Keratinocyte (primary cell): ENCODE data around the gene DDX31. TPM values are rescaled to one million over a fixed set of nuclear protein-coding genes. Genes with fewer than 3 reads are reported as not detected.

Experiments
- DNase-seq: peaks from one replicate; pipeline ENCODE4 v3.0.0-alpha.2; 2011; ENCODE audit warnings: low read depth, missing footprints, low spot score
- FAIRE-seq: peaks from 2 replicates; lab custom pipeline; 2011; peaks lifted over from hg19 to GRCh38; lab: Jason Lieb, UNC
- H2AFZ ChIP-seq: 2 replicates; pipeline ENCODE4 v1.6.0; 2012; ENCODE audit warnings: low read length, control low read depth, inconsistent platforms; ENCODE audit not compliant: control insufficient read depth
- H3K27ac ChIP-seq: 2 replicates; pipeline ENCODE4 v1.5.1; 2011; ENCODE audit warnings: low read length; ENCODE audit not compliant: control insufficient read depth, insufficient read depth
- H3K27me3 ChIP-seq: 3 replicates; pipeline ENCODE4 v1.6.0; 2011; ENCODE audit warnings: low read length; ENCODE audit not compliant: control insufficient read depth, insufficient read depth; ENCODE audit errors: extremely low read depth
- H3K36me3 ChIP-seq, 2 experiments: 2 replicates in 1 of 2; 3 replicates in 1 of 2; pipeline ENCODE4 v1.5.1; 2011; ENCODE audit warnings: low read length in 2 of 2, mild to moderate bottlenecking in 1 of 2; ENCODE audit not compliant: control insufficient read depth in 2 of 2, insufficient read depth in 2 of 2; ENCODE audit errors: extremely low read depth in 1 of 2
- H3K4me1 ChIP-seq: 3 replicates; pipeline ENCODE4 v1.5.1; 2011; ENCODE audit warnings: low read length; ENCODE audit not compliant: control insufficient read depth, insufficient read depth; ENCODE audit errors: extremely low read depth
- H3K4me2 ChIP-seq: 3 replicates; pipeline ENCODE4 v1.6.0; 2011; ENCODE audit warnings: low read depth, low read length; ENCODE audit not compliant: control insufficient read depth, insufficient read depth; ENCODE audit errors: extremely low read depth
- H3K4me3 ChIP-seq, 3 experiments: fragments of 200-600 bp in 1 of 3; sonication (generic) in 1 of 3; 2 replicates in 2 of 3; 3 replicates in 1 of 3; pipeline ENCODE4 v1.5.1; 2011 to 2016; ENCODE audit warnings: low read length in 3 of 3, mild to moderate bottlenecking in 3 of 3, control low read depth in 2 of 3, inconsistent platforms in 1 of 3, low read depth in 1 of 3, mixed read lengths in 1 of 3, mixed run types in 1 of 3, moderate library complexity in 1 of 3; ENCODE audit not compliant: control insufficient read depth in 2 of 3, insufficient read depth in 2 of 3; ENCODE audit errors: extremely low read depth in 1 of 3
- H3K79me2 ChIP-seq: 2 replicates; pipeline ENCODE4 v1.6.0; 2012; ENCODE audit warnings: low read length; ENCODE audit not compliant: control insufficient read depth, insufficient read depth
- H3K9ac ChIP-seq: 3 replicates; pipeline ENCODE4 v1.6.0; 2011; ENCODE audit warnings: low read length; ENCODE audit not compliant: control insufficient read depth, insufficient read depth; ENCODE audit errors: extremely low read depth
- H3K9me1 ChIP-seq: 3 replicates; pipeline ENCODE4 v1.6.0; 2011; ENCODE audit warnings: low read length; ENCODE audit not compliant: control insufficient read depth, insufficient read depth; ENCODE audit errors: extremely low read depth
- H3K9me3 ChIP-seq: 2 replicates; pipeline ENCODE4 v1.5.1; 2012; ENCODE audit warnings: low read depth, low read length; ENCODE audit not compliant: control insufficient read depth
- H4K20me1 ChIP-seq: 3 replicates; pipeline ENCODE4 v1.6.0; 2011; ENCODE audit warnings: low read length; ENCODE audit not compliant: control insufficient read depth, insufficient read depth; ENCODE audit errors: extremely low read depth
- CTCF ChIP-seq, 3 experiments: IDR thresholded peaks in 1 of 3; conservative IDR thresholded peaks in 1 of 3; optimal IDR thresholded peaks in 1 of 3; 2 replicates in 2 of 3; 3 replicates in 1 of 3; pipeline versions ENCODE3 to v1.5.1; 2011; ENCODE audit warnings: low read length in 3 of 3, mild to moderate bottlenecking in 3 of 3, moderate library complexity in 2 of 3, control low read depth in 1 of 3, inconsistent platforms in 1 of 3; ENCODE audit not compliant: insufficient read depth in 2 of 3; ENCODE audit errors: extremely low read depth in 1 of 3
- EZH2 ChIP-seq: IDR thresholded peaks from one replicate; pipeline ENCODE4 v1.6.1; 2012; ENCODE audit warnings: inconsistent platforms, mild to moderate bottlenecking, low read length, moderate library complexity
- dilution Hi-C: fragments of 300-500 bp; cut with MboI; formaldehyde crosslinking; loops from one replicate; pipeline ENCODE4 v1.7.0; 2020; ENCODE audit warnings: low sequenced_read_pairs; ENCODE audit not compliant: extremely low pct_ligation_motif_present
- polyA plus RNA-seq, 5 experiments: library from polyadenylated mRNA; depleted of rRNA in 3 of 5; stranded (reverse) in 3 of 5; stranded (forward) in 1 of 5; unstranded in 1 of 5; fragments of >200 nt; gene quantifications; 1 replicate in 1 of 5; 2 replicates in 3 of 5; 3 replicates in 1 of 5; pipeline versions ENCODE4 v1.2.1 to v1.2.3, GENCODE V29; 2011 to 2012; ENCODE audit warnings: missing spikeins in 2 of 5, low read depth in 1 of 5, low replicate concordance in 1 of 5

Gene DDX31
- polyA plus RNA-seq, 1 donor (not counting 4 experiments of a cell fraction or from before 2014, with no cell fraction given): 21.0 TPM

GRCh38 chr9:132622159-132622558 lies 47.6 kb downstream of the DDX31 start:
- no peaks in the 10 kb centered on the region for H4K20me1 ChIP-seq
- H3K9me1 ChIP-seq: no peaks in the 10 kb centered on the region
- no peak overlapping the region for H3K4me2 ChIP-seq
- H2AFZ ChIP-seq: no peak overlapping the region
- no peak overlapping the region for H3K9ac ChIP-seq
- DNase-seq (no peak), FAIRE-seq (no peak)
- H3K36me3 ChIP-seq: peaks cover 3 to 25% of the 10 kb centered on the region in 2 experiments
- H3K27me3 ChIP-seq: no peaks in the 10 kb centered on the region
- no peaks in the 10 kb centered on the region for H3K9me3 ChIP-seq
- no peaks in the 10 kb centered on the region for H3K79me2 ChIP-seq
- no peaks in the 10 kb centered on the region for H3K4me1 ChIP-seq
- H3K4me3 ChIP-seq: no peak overlapping the region
- no peak for TF ChIP-seq CTCF (optimal IDR thresholded peaks at IDR 0.05 in 1 of 3, IDR thresholded peaks at IDR 0.05 in 1 of 3, conservative IDR thresholded peaks at IDR 0.05 in 1 of 3; ENCODE audit: extremely low read depth in 1 of 3, insufficient read depth in 2 of 3, low read length in 3 of 3)
- TF ChIP-seq EZH2: no peak
- H3K27ac ChIP-seq: no peak overlapping the region
- dilution Hi-C loops: no loop called here

GRCh38 chr9:132616725-132617124 lies 53.1 kb downstream of the DDX31 start:
- FAIRE-seq: no peak
- DNase-seq: no peak
- TF ChIP-seq EZH2 (no peak), CTCF (optimal IDR thresholded peaks at IDR 0.05 in 1 of 3, IDR thresholded peaks at IDR 0.05 in 1 of 3, conservative IDR thresholded peaks at IDR 0.05 in 1 of 3; ENCODE audit: extremely low read depth in 1 of 3, insufficient read depth in 2 of 3, low read length in 3 of 3) (no peak)
- dilution Hi-C loops: no loop called here
- Histone ChIP-seq H3K9me1 (no peaks in the 10 kb centered on the region), H3K36me3 (peaks cover 31 to 38% of the 10 kb centered on the region in 2 experiments), H3K4me3 (no peak overlapping the region), H2AFZ (no peak overlapping the region), H3K4me1 (no peaks in the 10 kb centered on the region), H3K79me2 (no peaks in the 10 kb centered on the region), H3K4me2 (no peak overlapping the region), H3K9ac (no peak overlapping the region), H3K27me3 (no peaks in the 10 kb centered on the region), H3K27ac (no peak overlapping the region), H3K9me3 (no peaks in the 10 kb centered on the region), H4K20me1 (no peaks in the 10 kb centered on the region)
